OCI-LY1 (cell line): ENCODE data around the gene ICE1.
"Not testable (repeated sequence)": the region's sequence is repeated elsewhere in the genome, so short reads cannot be mapped to it uniquely, and the experiment has no call there.

Experiments
- H2AFZ ChIP-seq: fragments of 200-600 bp; sonication (generic), shearing (Covaris generic); 2 replicates; pipeline ENCODE4 v1.6.0; 2014; ENCODE audit warnings: antibody characterized with exemption, mild to moderate bottlenecking, low read length
- H3F3A ChIP-seq: fragments of 200-600 bp; sonication (generic), shearing (Covaris generic); 2 replicates; pipeline ENCODE4 v1.6.0; 2014; ENCODE audit warnings: mild to moderate bottlenecking, antibody characterized with exemption, low read length, moderate library complexity; ENCODE audit not compliant: insufficient read depth
- H3K27ac ChIP-seq: fragments of 200-600 bp; sonication (generic); 2 replicates; pipeline ENCODE4 v1.5.1; 2014; ENCODE audit warnings: low read length, mixed run types, mild to moderate bottlenecking, low read depth; ENCODE audit not compliant: poor library complexity, severe bottlenecking
- H3K27me3 ChIP-seq: fragments of 200-600 bp; sonication (generic); 2 replicates; pipeline ENCODE4 v1.6.0; 2014; ENCODE audit warnings: antibody characterized with exemption, mild to moderate bottlenecking, low read length, moderate library complexity; ENCODE audit not compliant: insufficient read depth
- H3K36me3 ChIP-seq: fragments of 200-600 bp; sonication (generic); 2 replicates; pipeline ENCODE4 v1.6.1; 2014; ENCODE audit warnings: mild to moderate bottlenecking, antibody characterized with exemption, low read length, moderate library complexity, mixed read lengths; ENCODE audit not compliant: insufficient read depth
- H3K4me1 ChIP-seq: fragments of 200-600 bp; sonication (generic); 2 replicates; pipeline ENCODE4 v1.5.1; 2014; ENCODE audit warnings: mild to moderate bottlenecking, low read length, moderate library complexity; ENCODE audit not compliant: insufficient read depth, severe bottlenecking
- H3K4me2 ChIP-seq: fragments of 200-600 bp; sonication (generic), shearing (Covaris generic); 2 replicates; pipeline ENCODE4 v1.6.1; 2014; ENCODE audit warnings: low read length
- H3K4me3 ChIP-seq: fragments of 200-600 bp; sonication (generic); 2 replicates; pipeline ENCODE4 v1.5.1; 2014; ENCODE audit warnings: low read length, low read depth, mild to moderate bottlenecking, mixed read lengths; ENCODE audit not compliant: poor library complexity, severe bottlenecking
- H3K79me2 ChIP-seq: fragments of 200-600 bp; shearing (Covaris generic); 2 replicates; pipeline ENCODE4 v1.6.1; 2016; ENCODE audit warnings: mixed run types, low read length, mixed read lengths; ENCODE audit not compliant: insufficient read depth
- H3K9ac ChIP-seq: fragments of 200-600 bp; sonication (generic), shearing (Covaris generic); 2 replicates; pipeline ENCODE4 v1.6.1; 2014; ENCODE audit warnings: mild to moderate bottlenecking, low read length, mixed read lengths
- H3K9me2 ChIP-seq: fragments of 200-600 bp; sonication (generic), shearing (Covaris generic); 2 replicates; pipeline ENCODE4 v1.6.1; 2014; ENCODE audit warnings: low read depth, mild to moderate bottlenecking, low read length, mixed read lengths
- H3K9me3 ChIP-seq: fragments of 200-600 bp; shearing (Covaris generic); 2 replicates; pipeline ENCODE4 v1.6.1; 2014; ENCODE audit warnings: low read length, mixed read lengths
- H4K20me1 ChIP-seq: fragments of 200-600 bp; sonication (generic), shearing (Covaris generic); 2 replicates; pipeline ENCODE4 v1.6.0; 2016; ENCODE audit warnings: mild to moderate bottlenecking, low read length; ENCODE audit not compliant: insufficient read depth
- CTCF ChIP-seq: fragments of 200-600 bp; sonication (generic), shearing (Covaris generic); IDR thresholded peaks from 2 replicates; pipeline ENCODE4 v1.5.1; 2017; ENCODE audit warnings: mild to moderate bottlenecking, antibody characterized with exemption, low read length, moderate library complexity, mixed read lengths
- EZH2 ChIP-seq: fragments of 200-600 bp; sonication (generic), shearing (Covaris generic); IDR thresholded peaks from 2 replicates; pipeline ENCODE4 v1.8.0; 2017; ENCODE audit warnings: borderline replicate concordance, mixed run types, mild to moderate bottlenecking, antibody characterized with exemption, low read length, moderate library complexity, mixed read lengths

The ICE1 gene

GRCh38 chr5:5407924-5408323 lies 14.6 kb upstream of the ICE1 start:
- Histone ChIP-seq H3K9ac (no peak overlapping the region), H3K9me2 (no peaks in the 10 kb centered on the region), H3K4me2 (no peak overlapping the region), H3F3A (no peaks in the 10 kb centered on the region), H2AFZ (no peak overlapping the region), H3K4me1 (no peaks in the 10 kb centered on the region), H4K20me1 (no peaks in the 10 kb centered on the region), H3K4me3 (no peak overlapping the region), H3K27me3 (no peaks in the 10 kb centered on the region), H3K36me3 (no peaks in the 10 kb centered on the region), H3K9me3 (peaks cover 17% of the 10 kb centered on the region), H3K79me2 (no peaks in the 10 kb centered on the region), H3K27ac (no peak overlapping the region)
- TF ChIP-seq EZH2 = no peak
- no peak for TF ChIP-seq CTCF

GRCh38 chr5:5409151-5409810 lies 13.2 kb upstream of the ICE1 start:
- Histone ChIP-seq H2AFZ (no peak overlapping the region), H3K36me3 (no peaks in the 10 kb centered on the region), H4K20me1 (no peaks in the 10 kb centered on the region), H3K27ac (no peak overlapping the region), H3K27me3 (no peaks in the 10 kb centered on the region), H3K9ac (no peak overlapping the region), H3F3A (no peaks in the 10 kb centered on the region), H3K4me2 (no peak overlapping the region), H3K4me1 (no peaks in the 10 kb centered on the region), H3K9me2 (no peaks in the 10 kb centered on the region), H3K9me3 (peaks cover 17% of the 10 kb centered on the region), H3K4me3 (no peak overlapping the region), H3K79me2 (no peaks in the 10 kb centered on the region)
- no peak for TF ChIP-seq EZH2
- no peak for TF ChIP-seq CTCF

- H3K27me3 ChIP-seq, H4K20me1 ChIP-seq, H2AFZ ChIP-seq, H3K9ac ChIP-seq, H3K9me2 ChIP-seq, H3F3A ChIP-seq, H3K79me2 ChIP-seq, H3K36me3 ChIP-seq, H3K27ac ChIP-seq, H3K4me2 ChIP-seq, H3K4me1 ChIP-seq, H3K4me3 ChIP-seq: not testable (repeated sequence)
- H3K9me3 ChIP-seq = peaks cover 14% of the 10 kb centered on the region
Observed at GRCh38 chr5:5413856-5414255, 8.6 kb upstream of the ICE1 start.

GRCh38 chr5:5414999-5415398 lies 7.5 kb upstream of the ICE1 start:
- Histone ChIP-seq H3K9me3 (peaks cover 6% of the 10 kb centered on the region; the same call in 1 of the 2 replicates), H3K27ac (no peak overlapping the region), H3K27me3 (no peaks in the 10 kb centered on the region), H3F3A (no peaks in the 10 kb centered on the region), H3K9me2 (no peaks in the 10 kb centered on the region), H4K20me1 (no peaks in the 10 kb centered on the region), H3K4me2 (no peak overlapping the region), H3K9ac (no peak overlapping the region), H3K4me1 (peaks cover 17% of the 10 kb centered on the region), H3K4me3 (no peak overlapping the region), H3K79me2 (no peaks in the 10 kb centered on the region), H2AFZ (no peak overlapping the region), H3K36me3 (no peaks in the 10 kb centered on the region)
- TF ChIP-seq EZH2 = no peak
- TF ChIP-seq CTCF = no peak
